ENCODE measurements around the gene ASB13. TPM values are rescaled to one million over a fixed set of nuclear protein-coding genes. Genes with fewer than 3 reads are reported as not detected.

The ASB13 gene
- total RNA-seq, 1 experiment from 2014 or later, result 13.8 TPM

GRCh38 chr10:5669604-5670003 is 3.2 kb upstream of the ASB13 start:
- DNase-seq, result no peak
- Histone ChIP-seq H3K27ac (ENCODE audit: insufficient read length, low read depth, low read length) (no peak overlapping the region), H4K91ac (ENCODE audit: insufficient read length, low read depth, low read length) (no peak overlapping the region), H3K14ac (ENCODE audit: insufficient read depth, low read length) (no peak overlapping the region), H3K9ac (ENCODE audit: extremely low read depth, insufficient read length, low read length) (no peak overlapping the region), H3K79me2 (ENCODE audit: insufficient read depth, low read length) (no peaks in the 10 kb centered on the region), H3K18ac (ENCODE audit: insufficient read length, low read depth, low read length) (no peak overlapping the region), H3K79me1 (ENCODE audit: insufficient read depth, low read depth, low read length, poor library complexity, severe bottlenecking) (no peaks in the 10 kb centered on the region), H3K9me3 (ENCODE audit: control insufficient read depth, low read depth, low read length) (no peaks in the 10 kb centered on the region), H4K20me1 (ENCODE audit: control insufficient read depth, insufficient read depth, insufficient read length) (no peaks in the 10 kb centered on the region), H2BK120ac (ENCODE audit: low read depth, low read length, poor library complexity, severe bottlenecking) (no peak overlapping the region), H3T11ph (ENCODE audit: low read length) (no peak overlapping the region), H4K8ac (replicated peaks; ENCODE audit: insufficient read length, low read depth, low read length) (no peak overlapping the region), H3K27me3 (ENCODE audit: insufficient read depth, low read length) (no peaks in the 10 kb centered on the region), H3K4ac (ENCODE audit: low read depth, low read length) (no peak overlapping the region), H2BK5ac (ENCODE audit: insufficient read length, low read length) (no peak overlapping the region), H3K4me2 (ENCODE audit: insufficient read depth, insufficient read length, low read length) (no peak overlapping the region), H2AFZ (ENCODE audit: low read length) (no peak overlapping the region), H3K23ac (ENCODE audit: insufficient read length, low read depth, low read length) (no peak overlapping the region), H2BK15ac (ENCODE audit: low read depth, low read length) (no peak overlapping the region), H3K4me1 (ENCODE audit: insufficient read depth, low read length) (peaks cover 7% of the 10 kb centered on the region; the same call in 1 of the 2 replicates), H3K23me2 (ENCODE audit: insufficient read length, low read depth, low read length, poor library complexity, severe bottlenecking) (peaks cover 4% of the 10 kb centered on the region), H2AK5ac (ENCODE audit: insufficient read length, low read length) (no peak overlapping the region), H3K56ac (ENCODE audit: insufficient read length, low read depth, low read length) (no peak overlapping the region), H4K5ac (ENCODE audit: insufficient read length, low read depth, low read length) (no peak overlapping the region), H2BK12ac (ENCODE audit: insufficient read length, low read depth, low read length) (no peak overlapping the region), H2BK20ac (ENCODE audit: low read depth, low read length, poor library complexity, severe bottlenecking) (no peak overlapping the region)
- Mint-ChIP-seq H3K36me3 (ENCODE audit: insufficient read depth in 1 of 3, low read depth in 3 of 3) (peaks cover 0 to 5% (median 3%) of the 10 kb centered on the region in 3 experiments; a peak in 5 of 7 replicates), H3K4me3 (no peak overlapping the region), H3K9me3 (peaks cover 8 to 11% of the 10 kb centered on the region in 2 experiments; a peak in 4 of 5 replicates), H3K27me3 (ENCODE audit: low read depth) (peaks cover 16% of the 10 kb centered on the region), H3K27ac (no peak overlapping the region), H3K4me1 (peaks cover 13 to 15% of the 10 kb centered on the region in 2 experiments)
- TF ChIP-seq, protein P1, sequence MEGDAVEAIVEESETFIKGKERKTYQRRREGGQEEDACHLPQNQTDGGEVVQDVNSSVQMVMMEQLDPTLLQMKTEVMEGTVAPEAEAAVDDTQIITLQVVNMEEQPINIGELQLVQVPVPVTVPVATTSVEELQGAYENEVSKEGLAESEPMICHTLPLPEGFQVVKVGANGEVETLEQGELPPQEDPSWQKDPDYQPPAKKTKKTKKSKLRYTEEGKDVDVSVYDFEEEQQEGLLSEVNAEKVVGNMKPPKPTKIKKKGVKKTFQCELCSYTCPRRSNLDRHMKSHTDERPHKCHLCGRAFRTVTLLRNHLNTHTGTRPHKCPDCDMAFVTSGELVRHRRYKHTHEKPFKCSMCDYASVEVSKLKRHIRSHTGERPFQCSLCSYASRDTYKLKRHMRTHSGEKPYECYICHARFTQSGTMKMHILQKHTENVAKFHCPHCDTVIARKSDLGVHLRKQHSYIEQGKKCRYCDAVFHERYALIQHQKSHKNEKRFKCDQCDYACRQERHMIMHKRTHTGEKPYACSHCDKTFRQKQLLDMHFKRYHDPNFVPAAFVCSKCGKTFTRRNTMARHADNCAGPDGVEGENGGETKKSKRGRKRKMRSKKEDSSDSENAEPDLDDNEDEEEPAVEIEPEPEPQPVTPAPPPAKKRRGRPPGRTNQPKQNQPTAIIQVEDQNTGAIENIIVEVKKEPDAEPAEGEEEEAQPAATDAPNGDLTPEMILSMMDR (conservative IDR thresholded peaks at IDR 0.05), result no peak
- WGBS (ENCODE audit: extremely low coverage, insufficient read length, low lambda C conversion rate), result no CpG with 5 or more reads among the region's 1 CpG
